ENCODE results near the gene TMSB4X. TPM values are rescaled to one million over a fixed set of nuclear protein-coding genes. Genes with fewer than 3 reads are reported as not detected.
A peak's percentile ranks its signal among the peaks of the same experiment; 100 is the strongest.

The TMSB4X gene
- total and polyA plus RNA-seq, 2 of the 8 experiments (the other 6 are each of a cell fraction or from before 2014, with no cell fraction given): 2,063 to 2,112 TPM

DNA sequence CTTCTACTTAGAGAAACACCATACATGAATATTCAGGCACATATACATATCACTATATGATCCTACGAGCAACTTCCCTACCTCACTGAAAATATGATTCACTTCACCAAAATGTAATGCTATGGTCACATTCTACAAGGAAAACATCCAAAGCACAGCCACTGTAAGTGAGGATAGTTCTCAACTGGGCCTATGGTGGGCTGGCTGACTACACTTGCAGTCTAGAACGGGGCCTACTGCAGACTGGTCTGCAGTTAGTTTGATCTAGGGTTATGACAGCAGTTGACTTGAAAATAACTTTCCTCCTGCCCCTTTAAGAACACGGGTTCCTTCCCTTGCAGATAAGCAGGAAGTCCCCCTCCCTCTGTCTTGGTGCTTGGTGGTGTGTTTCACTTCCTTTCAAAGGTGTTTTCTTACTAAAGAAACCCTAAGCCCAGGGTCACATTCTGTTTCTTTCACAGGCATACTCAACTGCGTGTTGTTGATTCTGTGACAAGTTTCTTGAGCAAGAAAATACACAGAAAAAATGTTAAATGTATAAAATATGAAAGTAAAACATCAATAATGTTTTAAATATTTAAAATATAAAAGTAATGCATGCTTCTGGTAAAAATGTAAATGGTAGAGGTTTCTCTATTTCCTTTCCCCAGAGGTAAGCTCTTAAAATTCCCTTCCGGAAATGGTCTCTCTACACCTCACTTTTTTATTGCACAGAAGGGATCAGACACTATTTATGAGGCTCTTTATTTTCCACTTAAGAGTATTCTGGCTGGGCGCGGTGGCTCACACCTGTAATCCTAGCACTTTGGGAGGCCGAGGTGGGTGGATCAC, 18.0 kb upstream of the TMSB4X start:
- Histone ChIP-seq H4K8ac (ENCODE audit: extremely low read depth, insufficient read depth, low read length) (no peak overlapping the region), H2BK120ac (replicated peaks; ENCODE audit: low read depth, low read length) (no peak overlapping the region), H3K79me2 (ENCODE audit: control insufficient read depth in 1 of 2, insufficient read depth in 2 of 2, low read length in 2 of 2) (no peaks in the 10 kb centered on the region), H3K56ac (replicated peaks; ENCODE audit: insufficient read length, low read depth, low read length) (no peak overlapping the region), H3K9ac (replicated peaks in 1 of 4; ENCODE audit: extremely low read depth in 1 of 4, low read depth in 3 of 4, low read length in 3 of 4) (no peak overlapping the region), H3K23ac (ENCODE audit: insufficient read length) (no peak overlapping the region), H3K18ac (ENCODE audit: extremely low read depth, low read length) (no peak overlapping the region), H3K4me1 (replicated peaks in 1 of 4; ENCODE audit: control insufficient read depth in 3 of 4, insufficient read depth in 4 of 4, low read length in 3 of 4) (no peaks in the 10 kb centered on the region), H3K14ac (ENCODE audit: insufficient read length) (no peak overlapping the region), H3K23me2 (ENCODE audit: low read depth, low read length) (no peaks in the 10 kb centered on the region), H2BK12ac (ENCODE audit: low read depth, low read length) (no peak overlapping the region), H3K27ac (ENCODE audit: low read depth, low read length) (no peak overlapping the region), H3K4me3 (ENCODE audit: extremely low read depth in 1 of 4, insufficient read depth in 2 of 4, low read depth in 3 of 4, low read length in 4 of 4) (no peak overlapping the region), H3K27me3 (replicated peaks in 1 of 4; ENCODE audit: control insufficient read depth in 3 of 4, extremely low read depth in 1 of 4, insufficient read depth in 3 of 4, low read length in 3 of 4) (no peaks in the 10 kb centered on the region), H3K9me3 (ENCODE audit: insufficient read depth in 2 of 2, low read depth in 1 of 2, low read length in 1 of 2) (no peaks in the 10 kb centered on the region), H2BK15ac (ENCODE audit: low read length) (no peak overlapping the region), H3K79me1 (ENCODE audit: low read depth, low read length) (no peaks in the 10 kb centered on the region), H3K4ac (replicated peaks; ENCODE audit: insufficient read length, low read depth, low read length) (no peak overlapping the region), H3K36me3 (ENCODE audit: control insufficient read depth in 2 of 4, insufficient read depth in 4 of 4, low read length in 3 of 4) (no peaks in the 10 kb centered on the region), H2BK20ac (ENCODE audit: low read length) (no peak overlapping the region), H4K20me1 (replicated peaks in 1 of 2; ENCODE audit: control insufficient read depth in 1 of 2, insufficient read depth in 2 of 2, low read length in 2 of 2) (no peaks in the 10 kb centered on the region), H2BK5ac (ENCODE audit: low read depth, low read length) (no peak overlapping the region), H4K91ac (replicated peaks; ENCODE audit: insufficient read length, low read length) (no peak overlapping the region), H4K5ac (ENCODE audit: insufficient read length, low read depth, low read length) (no peak overlapping the region), H3K4me2 (ENCODE audit: insufficient read depth in 1 of 2, low read depth in 2 of 2, low read length in 2 of 2) (no peak overlapping the region), H2AK5ac (ENCODE audit: low read depth, low read length) (no peak overlapping the region), H2AFZ (ENCODE audit: low read length) (no peak overlapping the region)
- DNase-seq (ENCODE audit: low read depth in 1 of 2, low spot score in 2 of 2) (no peak), FAIRE-seq (peak; percentile 91)
- ChIA-PET CTCF (ENCODE audit: partially characterized antibody) (interaction anchor here (1.8 kb wide), 1 partner anchor 10 kb away, joined by 5 read pairs; no protein-coding TSS in a partner anchor), POLR2A (ENCODE audit: partially characterized antibody) (interaction anchor here (0.5 to 2.7 kb wide), 4 partner anchors 9 to 621 kb away, joined by 3 to 19 read pairs (median 4); partner anchors contain the start of gene TMSB4X)
- 83% methylated on average over 8 of the region's 8 CpGs; no CpG with 5 or more reads in 1 of the 2 experiments for WGBS, 2 experiments (ENCODE audit: extremely low coverage in 1 of 2, insufficient coverage in 1 of 2, insufficient read length in 1 of 2, insufficient replicate concordance in 2 of 2, low coverage in 1 of 2, low lambda C conversion rate in 2 of 2, missing lambda C conversion rate in 1 of 2)
- no peak for TF ChIP-seq NRF1 (IDR thresholded peaks at IDR 0.05; ENCODE audit: low read depth, low read length)
- TF ChIP-seq, protein P1, sequence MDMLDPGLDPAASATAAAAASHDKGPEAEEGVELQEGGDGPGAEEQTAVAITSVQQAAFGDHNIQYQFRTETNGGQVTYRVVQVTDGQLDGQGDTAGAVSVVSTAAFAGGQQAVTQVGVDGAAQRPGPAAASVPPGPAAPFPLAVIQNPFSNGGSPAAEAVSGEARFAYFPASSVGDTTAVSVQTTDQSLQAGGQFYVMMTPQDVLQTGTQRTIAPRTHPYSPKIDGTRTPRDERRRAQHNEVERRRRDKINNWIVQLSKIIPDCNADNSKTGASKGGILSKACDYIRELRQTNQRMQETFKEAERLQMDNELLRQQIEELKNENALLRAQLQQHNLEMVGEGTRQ (IDR thresholded peaks at IDR 0.05; ENCODE audit: low read length): no peak
- no peak for TF ChIP-seq RFX5 (IDR thresholded peaks at IDR 0.05; ENCODE audit: borderline replicate concordance, low read depth, low read length)
- TF ChIP-seq CTBP2 (IDR thresholded peaks at IDR 0.05; ENCODE audit: borderline replicate concordance, insufficient read depth, insufficient read length, low read length): no peak
- TF ChIP-seq POLR2A (IDR thresholded peaks at IDR 0.05; ENCODE audit: control extremely low read depth in 1 of 2, low read depth in 2 of 2, low read length in 2 of 2): no peak
- TF ChIP-seq SAP30 (IDR thresholded peaks at IDR 0.05; ENCODE audit: insufficient read depth, insufficient replicate concordance, low read length): no peak
- TF ChIP-seq KDM4A (IDR thresholded peaks at IDR 0.05; ENCODE audit: low read depth, low read length, severe bottlenecking): no peak
- TF ChIP-seq HDAC2 (IDR thresholded peaks at IDR 0.05; ENCODE audit: borderline replicate concordance in 1 of 2, low read depth in 2 of 2, low read length in 2 of 2): no peak
- TF ChIP-seq FOSL1 (IDR thresholded peaks at IDR 0.05; ENCODE audit: insufficient read depth, low read depth, low read length): no peak
- TF ChIP-seq JUN (IDR thresholded peaks at IDR 0.05; ENCODE audit: low read depth, low read length): no peak
- TF ChIP-seq HDAC6 (IDR thresholded peaks at IDR 0.05; ENCODE audit: low read depth, low read length): no peak

Measured in H1 (cell line).